ENCODE results near the gene MPO.

Gene MPO

DNA sequence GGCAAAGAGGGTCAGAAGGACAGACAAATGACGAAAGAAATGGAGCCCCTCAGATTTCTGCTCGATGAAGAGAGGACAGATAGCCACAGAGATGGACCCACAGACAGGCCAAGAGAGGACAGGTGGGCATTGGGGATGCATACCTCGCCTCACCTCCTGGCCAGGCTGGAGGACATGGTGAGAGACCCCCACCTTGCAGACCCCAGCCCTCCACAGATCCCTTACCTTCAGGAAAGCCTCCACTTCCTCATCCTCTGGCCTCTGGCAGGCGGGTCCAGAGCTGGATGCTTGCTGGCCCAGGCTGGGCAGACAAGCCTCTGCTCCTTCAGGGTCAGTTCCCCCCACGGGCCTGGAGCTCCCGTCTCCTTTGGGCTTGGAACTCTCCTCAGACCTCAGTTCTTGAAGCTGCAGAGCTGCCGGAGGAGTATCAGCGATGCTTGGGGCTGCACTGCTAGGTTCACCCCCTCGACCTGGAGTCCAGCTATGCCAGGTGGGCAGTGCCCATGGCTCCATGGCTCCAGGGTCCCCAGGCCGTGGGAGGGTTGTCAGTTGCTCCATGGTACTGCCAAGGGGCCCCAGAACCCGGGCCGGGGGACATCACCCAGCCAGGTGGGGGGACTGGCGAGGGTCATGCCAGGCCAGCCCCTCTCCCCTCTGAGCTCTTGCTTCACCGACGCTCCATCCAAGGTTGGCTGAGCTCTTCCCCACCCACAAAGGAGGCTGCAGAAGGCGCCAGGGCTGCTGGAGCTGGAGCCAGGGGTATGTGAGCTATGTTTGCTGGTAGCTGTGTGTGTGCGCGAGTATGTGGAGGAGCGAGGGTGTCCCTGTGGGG, 46.8 kb upstream of the MPO start:
- Histone ChIP-seq H3K9ac (no peak overlapping the region), H3K36me3 (ENCODE audit: control insufficient read depth, insufficient read depth, low read length) (no peaks in the 10 kb centered on the region), H3K4me2 (ENCODE audit: low read length) (no peak overlapping the region), H3K4me3 (ENCODE audit: low read depth, low read length) (no peak overlapping the region), H3K27ac (no peak overlapping the region), H3K4me1 (peaks cover 9% of the 10 kb centered on the region), H3K27me3 (ENCODE audit: control insufficient read depth, insufficient read depth, low read length) (no peaks in the 10 kb centered on the region), H3K79me2 (no peaks in the 10 kb centered on the region), H2AFZ (no peak overlapping the region), H3K9me3 (ENCODE audit: control insufficient read depth, low read length) (no peaks in the 10 kb centered on the region)
- TF ChIP-seq, protein P1, sequence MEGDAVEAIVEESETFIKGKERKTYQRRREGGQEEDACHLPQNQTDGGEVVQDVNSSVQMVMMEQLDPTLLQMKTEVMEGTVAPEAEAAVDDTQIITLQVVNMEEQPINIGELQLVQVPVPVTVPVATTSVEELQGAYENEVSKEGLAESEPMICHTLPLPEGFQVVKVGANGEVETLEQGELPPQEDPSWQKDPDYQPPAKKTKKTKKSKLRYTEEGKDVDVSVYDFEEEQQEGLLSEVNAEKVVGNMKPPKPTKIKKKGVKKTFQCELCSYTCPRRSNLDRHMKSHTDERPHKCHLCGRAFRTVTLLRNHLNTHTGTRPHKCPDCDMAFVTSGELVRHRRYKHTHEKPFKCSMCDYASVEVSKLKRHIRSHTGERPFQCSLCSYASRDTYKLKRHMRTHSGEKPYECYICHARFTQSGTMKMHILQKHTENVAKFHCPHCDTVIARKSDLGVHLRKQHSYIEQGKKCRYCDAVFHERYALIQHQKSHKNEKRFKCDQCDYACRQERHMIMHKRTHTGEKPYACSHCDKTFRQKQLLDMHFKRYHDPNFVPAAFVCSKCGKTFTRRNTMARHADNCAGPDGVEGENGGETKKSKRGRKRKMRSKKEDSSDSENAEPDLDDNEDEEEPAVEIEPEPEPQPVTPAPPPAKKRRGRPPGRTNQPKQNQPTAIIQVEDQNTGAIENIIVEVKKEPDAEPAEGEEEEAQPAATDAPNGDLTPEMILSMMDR (IDR thresholded peaks at IDR 0.05) = no peak

- Histone ChIP-seq H3K9me3 (ENCODE audit: control insufficient read depth, low read length) (no peaks in the 10 kb centered on the region), H3K4me2 (ENCODE audit: low read length) (no peak overlapping the region), H3K27ac (no peak overlapping the region), H3K27me3 (ENCODE audit: control insufficient read depth, insufficient read depth, low read length) (no peaks in the 10 kb centered on the region), H2AFZ (no peak overlapping the region), H3K36me3 (ENCODE audit: control insufficient read depth, insufficient read depth, low read length) (no peaks in the 10 kb centered on the region), H3K4me1 (peaks cover 9% of the 10 kb centered on the region), H3K79me2 (no peaks in the 10 kb centered on the region), H3K9ac (no peak overlapping the region), H3K4me3 (ENCODE audit: low read depth, low read length) (no peak overlapping the region)
- TF ChIP-seq, protein P1 (IDR thresholded peaks at IDR 0.05) = no peak
These were observed 46.1 kb upstream of the MPO start for GRCh38 chr17:58326609-58327362.

DNA sequence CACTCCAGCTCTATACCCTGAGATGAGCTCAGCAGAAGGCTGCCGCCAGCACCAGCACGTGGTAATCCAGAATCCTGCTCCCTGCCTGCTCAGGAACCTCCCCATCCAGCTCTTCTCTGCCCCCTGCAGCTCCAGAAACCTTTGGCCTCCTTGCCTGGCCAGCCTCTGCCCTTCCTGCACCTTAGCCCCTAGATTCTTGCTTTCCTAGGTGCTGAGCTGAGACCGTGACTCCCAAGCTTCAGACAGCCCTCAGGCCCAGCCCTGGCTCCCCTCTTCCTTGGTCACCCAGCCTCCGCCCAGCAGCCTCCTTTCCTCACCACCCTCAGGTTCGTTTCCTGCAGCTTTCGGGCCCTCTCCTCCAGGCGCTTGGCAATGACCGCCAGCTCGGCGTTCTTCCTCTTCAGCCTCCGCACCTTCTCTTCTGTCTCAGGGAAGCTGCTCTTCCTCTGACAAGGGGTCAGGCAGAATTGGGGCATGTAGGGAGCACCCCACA, 45.3 kb upstream of the MPO start:
- no peaks in the 10 kb centered on the region for H3K9me3 ChIP-seq (ENCODE audit: control insufficient read depth, low read length)
- no peak overlapping the region for H3K27ac ChIP-seq
- H2AFZ ChIP-seq = no peak overlapping the region
- TF ChIP-seq, protein P1 (IDR thresholded peaks at IDR 0.05) = no peak
- no peaks in the 10 kb centered on the region for H3K27me3 ChIP-seq (ENCODE audit: control insufficient read depth, insufficient read depth, low read length)
- peaks cover 9% of the 10 kb centered on the region for H3K4me1 ChIP-seq
- H3K4me2 ChIP-seq (ENCODE audit: low read length) = no peak overlapping the region
- no peaks in the 10 kb centered on the region for H3K79me2 ChIP-seq
- no peak overlapping the region for H3K4me3 ChIP-seq (ENCODE audit: low read depth, low read length)
- H3K36me3 ChIP-seq (ENCODE audit: control insufficient read depth, insufficient read depth, low read length) = no peaks in the 10 kb centered on the region
- no peak overlapping the region for H3K9ac ChIP-seq

DNA sequence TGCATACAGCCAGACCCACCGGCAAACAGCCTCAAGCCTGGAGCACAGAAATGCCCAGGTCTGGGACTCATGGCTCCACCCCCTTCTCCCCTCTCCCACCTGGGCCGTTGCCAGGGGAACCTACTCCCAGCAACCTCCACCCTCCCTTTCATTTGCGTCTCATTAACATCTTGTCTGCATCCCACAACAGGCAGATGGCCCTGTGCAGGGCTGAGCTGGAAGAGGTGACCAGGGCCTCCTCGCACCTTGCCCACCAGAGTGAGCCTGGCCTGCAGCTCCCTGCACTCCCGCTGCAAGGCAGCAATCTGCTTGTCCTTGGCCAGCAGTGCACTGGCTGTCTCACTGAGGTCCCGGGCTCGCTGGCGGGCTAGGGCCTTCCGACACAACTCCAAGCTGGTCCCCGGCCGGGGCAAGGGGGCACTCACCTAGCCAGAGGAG, 44.6 kb upstream of the MPO start:
- H2AFZ ChIP-seq = peak overlapping the region; percentile 100
- H3K36me3 ChIP-seq (ENCODE audit: control insufficient read depth, insufficient read depth, low read length) = no peaks in the 10 kb centered on the region

More for the DNA sequence above, 44.6 kb upstream of the MPO start:
- Histone ChIP-seq H3K79me2 (no peaks in the 10 kb centered on the region), H3K27me3 (ENCODE audit: control insufficient read depth, insufficient read depth, low read length) (no peaks in the 10 kb centered on the region), H3K4me1 (peaks cover 9% of the 10 kb centered on the region), H3K9ac (no peak overlapping the region), H3K9me3 (ENCODE audit: control insufficient read depth, low read length) (no peaks in the 10 kb centered on the region), H3K27ac (no peak overlapping the region), H3K4me2 (ENCODE audit: low read length) (peak overlapping the region; percentile 97), H3K4me3 (ENCODE audit: low read depth, low read length) (peak overlapping the region; percentile 82)
- TF ChIP-seq, protein P1 (IDR thresholded peaks at IDR 0.05) = no peak
